Mesenchymal stem cell (in vitro differentiated cells and primary cell): Measurements from ENCODE around the gene SLC25A26.

ENCODE experiments used
- DNase-seq: peaks from one replicate; pipeline ENCODE4 v3.0.0-alpha.2; 2013
- H2AFZ ChIP-seq: one replicate; pipeline ENCODE4 v1.6.1; 2013; ENCODE audit warnings: low read depth, mild to moderate bottlenecking, control low read depth, inconsistent platforms, low read length, moderate library complexity
- H2AK5ac ChIP-seq: 2 replicates; pipeline ENCODE4 v1.6.1; 2013; ENCODE audit warnings: low read length, moderate library complexity, mild to moderate bottlenecking, inconsistent platforms; ENCODE audit not compliant: severe bottlenecking
- H2BK120ac ChIP-seq: one replicate; pipeline ENCODE4 v1.6.1; 2013; ENCODE audit warnings: low read depth, mild to moderate bottlenecking, inconsistent platforms, low read length, moderate library complexity
- H2BK12ac ChIP-seq, 2 experiments: one replicate each; pipeline ENCODE4 v1.6.1; 2013; ENCODE audit warnings: inconsistent platforms in 2 of 2, low read length in 2 of 2, mild to moderate bottlenecking in 2 of 2, moderate library complexity in 2 of 2, control low read depth in 1 of 2
- H2BK15ac ChIP-seq: one replicate; pipeline ENCODE4 v1.6.1; 2013; ENCODE audit warnings: mild to moderate bottlenecking, low read depth, inconsistent platforms; ENCODE audit not compliant: poor library complexity, severe bottlenecking
- H2BK5ac ChIP-seq: 2 replicates; pipeline ENCODE4 v1.6.1; 2013; ENCODE audit warnings: low read depth, mild to moderate bottlenecking, low read length, control low read depth, inconsistent platforms; ENCODE audit not compliant: poor library complexity, severe bottlenecking
- H3K14ac ChIP-seq, 2 experiments: one replicate each; pipeline ENCODE4 v1.6.1; 2013; ENCODE audit warnings: inconsistent platforms in 2 of 2, low read length in 2 of 2, control low read depth in 1 of 2, mild to moderate bottlenecking in 1 of 2, moderate library complexity in 1 of 2
- H3K18ac ChIP-seq, 2 experiments: one replicate each; pipeline ENCODE4 v1.6.1; 2013; ENCODE audit warnings: inconsistent platforms in 2 of 2, low read length in 2 of 2, control low read depth in 1 of 2, low read depth in 1 of 2, mild to moderate bottlenecking in 1 of 2
- H3K23ac ChIP-seq, 2 experiments: one replicate each; pipeline ENCODE4 v1.6.1; 2013; ENCODE audit warnings: inconsistent platforms in 2 of 2, low read length in 2 of 2, mild to moderate bottlenecking in 2 of 2, moderate library complexity in 2 of 2, control low read depth in 1 of 2
- H3K27ac ChIP-seq: 2 replicates; pipeline ENCODE4 v1.5.1; 2013; ENCODE audit warnings: mild to moderate bottlenecking, moderate library complexity, low read length, control low read depth, inconsistent platforms; ENCODE audit not compliant: poor library complexity, severe bottlenecking
- H3K27me3 ChIP-seq, 2 experiments: 2 replicates each; pipeline versions ENCODE4 v1.6.1 to v1.7.0; 2013; ENCODE audit warnings: low read length in 2 of 2, mild to moderate bottlenecking in 2 of 2, moderate library complexity in 2 of 2, control low read depth in 1 of 2, inconsistent platforms in 1 of 2; ENCODE audit not compliant: control insufficient read depth in 1 of 2, insufficient read depth in 1 of 2
- H3K36me3 ChIP-seq, 2 experiments: 2 replicates each; pipeline versions ENCODE4 v1.6.1 to v1.7.0; 2013; ENCODE audit warnings: low read length in 2 of 2, control low read depth in 1 of 2, inconsistent platforms in 1 of 2, low read depth in 1 of 2, mild to moderate bottlenecking in 1 of 2; ENCODE audit not compliant: insufficient read depth in 2 of 2, control insufficient read depth in 1 of 2
- H3K4ac ChIP-seq, 2 experiments: one replicate each; pipeline ENCODE4 v1.6.1; 2013; ENCODE audit warnings: inconsistent platforms in 2 of 2, low read length in 2 of 2, mild to moderate bottlenecking in 2 of 2, moderate library complexity in 2 of 2, control low read depth in 1 of 2, low read depth in 1 of 2
- H3K4me1 ChIP-seq: 2 replicates; pipeline ENCODE4 v1.6.1; 2013; ENCODE audit warnings: low read depth, low read length, control low read depth; ENCODE audit not compliant: control insufficient read depth, insufficient read depth
- H3K4me2 ChIP-seq: 2 replicates; pipeline ENCODE4 v1.6.1; 2013; ENCODE audit warnings: low read length, mild to moderate bottlenecking, inconsistent platforms; ENCODE audit not compliant: poor library complexity, severe bottlenecking
- H3K4me3 ChIP-seq, 2 experiments: 2 replicates each; pipeline versions ENCODE4 v1.5.1 to v1.7.0; 2013; ENCODE audit warnings: low read length in 2 of 2, mild to moderate bottlenecking in 2 of 2, control low read depth in 1 of 2, low read depth in 1 of 2; ENCODE audit not compliant: insufficient read depth in 1 of 2
- H3K79me1 ChIP-seq: replicated peaks from 2 replicates; pipeline ENCODE4 v1.6.1; 2013; ENCODE audit warnings: mild to moderate bottlenecking, control low read depth, low read length, inconsistent platforms; ENCODE audit not compliant: poor library complexity, severe bottlenecking
- H3K9ac ChIP-seq: 2 replicates; pipeline ENCODE4 v1.7.0; 2013; ENCODE audit warnings: mild to moderate bottlenecking, low read length, moderate library complexity
- H3K9me3 ChIP-seq: 2 replicates; pipeline ENCODE4 v1.7.0; 2013; ENCODE audit warnings: mild to moderate bottlenecking, low read length; ENCODE audit not compliant: control insufficient read depth
- H4K8ac ChIP-seq: one replicate; pipeline ENCODE4 v1.6.1; 2013; ENCODE audit warnings: inconsistent platforms, mild to moderate bottlenecking, low read length, moderate library complexity
- H4K91ac ChIP-seq: one replicate; pipeline ENCODE4 v1.6.1; 2013; ENCODE audit warnings: mild to moderate bottlenecking, low read length, inconsistent platforms
- WGBS: methylation state at CpG from one replicate; pipeline ENCODE4 v1.1.7; 2013; ENCODE audit warnings: mixed read lengths; 5-methylcytosine and 5-hydroxymethylcytosine counted together

Gene SLC25A26

DNA sequence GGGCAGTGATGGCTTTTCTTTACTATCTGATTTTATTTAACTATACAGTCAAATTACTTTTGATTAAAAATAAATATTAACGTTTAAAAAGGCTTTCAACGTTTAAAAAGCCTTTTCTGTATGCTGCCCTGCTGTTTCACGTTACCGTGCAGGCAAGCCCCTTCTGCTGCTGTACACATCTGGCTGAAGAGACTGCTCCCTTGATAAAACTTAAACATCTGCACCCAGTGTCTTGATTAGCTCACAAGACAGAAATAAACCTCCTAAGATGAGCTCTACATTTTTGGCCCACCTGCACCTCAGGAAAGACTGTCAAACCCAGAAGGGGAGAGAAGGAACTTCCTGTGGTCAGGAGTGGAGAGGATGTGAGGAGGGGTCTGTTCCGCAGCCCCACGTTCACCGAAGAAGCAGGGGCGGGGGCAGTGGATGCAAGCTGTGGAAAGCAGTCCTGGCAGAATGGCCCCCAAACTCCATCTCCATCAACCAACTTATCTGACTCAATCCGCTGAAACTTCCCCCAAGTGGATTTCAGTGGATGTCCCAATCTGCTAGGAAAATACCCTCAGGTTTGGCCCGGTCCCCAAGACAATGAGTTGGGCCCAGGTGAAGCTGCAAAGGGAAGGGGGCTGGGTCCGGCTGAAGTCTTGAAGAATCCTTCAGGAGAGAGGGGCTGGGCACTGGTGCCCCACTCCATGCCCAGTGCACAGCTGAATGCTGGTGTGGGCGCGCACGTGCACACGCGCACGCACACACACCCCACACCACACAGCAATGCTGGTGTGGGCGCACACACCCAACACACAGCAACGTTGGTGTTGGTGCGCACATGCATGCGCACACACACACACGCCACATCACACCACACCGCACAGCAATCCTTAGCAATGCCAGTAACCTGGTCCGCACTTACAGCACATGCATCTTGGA lies 191.4 kb downstream of the SLC25A26 start:
- Histone ChIP-seq H2BK120ac (no peak overlapping the region), H3K9ac (peak overlapping the region; percentile 27), H4K91ac (no peak overlapping the region), H4K8ac (no peak overlapping the region), H3K27me3 (no peaks in the 10 kb centered on the region), H2BK15ac (no peak overlapping the region), H3K4me2 (no peak overlapping the region), H3K4ac (no peak overlapping the region), H3K9me3 (no peaks in the 10 kb centered on the region), H3K36me3 (peaks cover 41 to 58% of the 10 kb centered on the region in 2 experiments), H2AFZ (no peak overlapping the region), H3K79me1 (peaks cover 56% of the 10 kb centered on the region), H3K18ac (no peak overlapping the region), H2BK12ac (no peak overlapping the region), H3K4me1 (peaks cover 37% of the 10 kb centered on the region), H2BK5ac (no peak overlapping the region), H3K23ac (no peak overlapping the region), H3K4me3 (no peak overlapping the region), H2AK5ac (no peak overlapping the region), H3K14ac (no peak overlapping the region), H3K27ac (no peak overlapping the region)
- 93% methylated on average over 21 of the region's 24 CpGs for WGBS
- no peak for DNase-seq

DNA sequence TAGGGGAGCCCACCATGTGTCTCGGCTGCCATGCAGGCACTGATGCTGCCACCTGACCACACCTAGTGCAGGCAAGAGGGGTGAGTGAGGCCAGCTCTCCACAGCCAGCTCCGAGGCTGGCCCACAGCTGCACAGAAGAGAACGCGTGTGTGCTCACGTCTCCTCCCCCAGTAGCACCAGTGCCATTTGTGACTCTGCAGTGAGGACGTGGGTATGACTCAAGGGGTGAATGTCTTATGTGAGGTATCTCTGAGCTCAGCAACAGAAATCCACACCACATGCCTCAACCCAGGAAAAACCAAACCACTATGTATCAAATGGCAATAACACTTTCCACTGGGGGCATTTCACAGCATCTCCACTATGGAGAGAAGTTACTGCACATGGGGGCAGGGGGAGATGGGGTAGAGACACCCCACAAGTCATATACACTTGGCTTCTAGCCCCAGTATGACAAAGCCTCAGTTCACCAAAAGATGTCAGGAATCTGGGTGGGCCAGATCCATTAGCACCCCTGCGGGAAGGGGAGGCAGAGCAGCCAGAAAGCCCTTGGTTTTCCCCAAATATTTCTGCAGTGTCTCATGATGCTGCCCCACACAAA lies 192.4 kb downstream of the SLC25A26 start:
- Histone ChIP-seq H3K14ac (peak overlapping the region in 1 of 2 experiments; percentile 42), H3K23ac (no peak overlapping the region), H3K27me3 (no peaks in the 10 kb centered on the region), H3K9me3 (no peaks in the 10 kb centered on the region), H3K18ac (peak overlapping the region in 1 of 2 experiments; percentile 29), H2BK15ac (no peak overlapping the region), H3K36me3 (peaks cover 40 to 50% of the 10 kb centered on the region in 2 experiments), H2AFZ (no peak overlapping the region), H3K79me1 (peaks cover 49% of the 10 kb centered on the region), H3K4ac (no peak overlapping the region), H4K91ac (peak overlapping the region; percentile 5), H4K8ac (no peak overlapping the region), H2AK5ac (peak overlapping the region; percentile 14), H3K4me1 (peaks cover 29% of the 10 kb centered on the region), H3K9ac (peak overlapping the region; percentile 74), H3K4me2 (no peak overlapping the region), H3K27ac (peak overlapping the region; percentile 33), H3K4me3 (no peak overlapping the region), H2BK120ac (no peak overlapping the region), H2BK5ac (no peak overlapping the region), H2BK12ac (no peak overlapping the region)
- peak; percentile 39 for DNase-seq
- WGBS = 74% methylated on average over 3 of the region's 7 CpGs

DNA sequence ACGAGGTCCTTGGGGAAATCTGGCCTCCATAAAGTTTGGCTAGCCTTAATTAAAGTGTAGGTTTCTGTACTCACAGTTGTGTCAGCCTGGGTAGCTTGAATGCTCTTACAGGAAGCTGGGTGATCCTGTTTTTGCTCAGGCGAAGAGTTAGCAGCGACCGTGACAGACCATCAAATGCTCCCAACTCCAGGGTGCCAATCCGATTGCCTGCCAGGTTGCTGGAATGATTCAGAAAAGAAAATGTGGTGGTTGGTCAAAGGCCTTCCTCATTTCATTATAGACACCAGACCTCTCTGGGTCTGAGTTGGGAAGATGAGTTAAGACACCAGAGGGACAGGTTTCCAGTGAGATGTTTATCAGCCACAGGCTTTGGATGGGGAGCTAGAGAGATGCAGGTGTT lies 194.0 kb downstream of the SLC25A26 start:
- Histone ChIP-seq H3K23ac (no peak overlapping the region), H4K8ac (no peak overlapping the region), H3K36me3 (peaks cover 28 to 49% of the 10 kb centered on the region in 2 experiments), H3K4me3 (no peak overlapping the region), H3K4ac (no peak overlapping the region), H2BK15ac (no peak overlapping the region), H3K18ac (no peak overlapping the region), H3K27me3 (no peaks in the 10 kb centered on the region), H3K79me1 (peaks cover 50% of the 10 kb centered on the region), H3K9me3 (no peaks in the 10 kb centered on the region), H2AK5ac (peak overlapping the region; percentile 15), H2BK12ac (no peak overlapping the region), H4K91ac (no peak overlapping the region), H3K27ac (no peak overlapping the region), H3K14ac (no peak overlapping the region), H3K9ac (no peak overlapping the region), H3K4me1 (peaks cover 24% of the 10 kb centered on the region), H2BK5ac (no peak overlapping the region), H2BK120ac (no peak overlapping the region), H3K4me2 (no peak overlapping the region), H2AFZ (no peak overlapping the region)
- no peak for DNase-seq
- WGBS = 81% methylated on average over 4 of the region's 5 CpGs

DNA sequence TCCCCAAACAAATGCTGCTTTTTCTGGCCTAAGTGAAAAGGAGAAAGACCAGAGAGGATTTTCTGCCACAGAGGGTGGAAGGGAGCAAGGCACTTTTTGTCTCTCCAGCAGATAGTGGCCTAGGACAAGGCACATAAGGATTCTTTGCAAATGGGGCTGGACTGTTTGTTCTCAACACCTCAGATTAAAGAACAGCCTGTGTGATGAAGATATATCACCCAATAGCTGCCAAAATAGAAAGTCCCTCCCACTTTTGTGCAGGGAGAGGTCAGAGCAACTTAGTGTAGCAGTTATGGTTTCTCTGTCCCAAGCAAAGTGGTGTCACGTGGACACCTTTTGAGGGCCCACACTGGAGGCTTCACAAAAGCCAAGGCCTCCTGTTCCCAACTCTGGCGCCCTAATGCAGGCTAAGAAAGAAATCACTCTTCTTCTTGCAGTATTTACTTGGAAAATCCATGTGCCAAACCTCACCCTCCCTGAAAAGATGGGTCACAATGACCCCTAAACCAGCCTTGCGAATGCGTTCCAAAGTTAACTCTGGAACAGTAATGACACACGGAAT lies 195.1 kb downstream of the SLC25A26 start:
- DNase-seq = no peak
- Histone ChIP-seq H4K91ac (no peak overlapping the region), H3K9me3 (no peaks in the 10 kb centered on the region), H3K18ac (peak overlapping the region in 1 of 2 experiments; percentile 5), H3K4me1 (peaks cover 24% of the 10 kb centered on the region), H2BK12ac (no peak overlapping the region), H3K4me2 (no peak overlapping the region), H2BK15ac (no peak overlapping the region), H3K4me3 (no peak overlapping the region), H3K27ac (no peak overlapping the region), H3K4ac (no peak overlapping the region), H4K8ac (no peak overlapping the region), H3K9ac (no peak overlapping the region), H3K23ac (no peak overlapping the region), H3K79me1 (peaks cover 45% of the 10 kb centered on the region), H3K36me3 (peaks cover 21 to 38% of the 10 kb centered on the region in 2 experiments), H3K14ac (no peak overlapping the region), H2AK5ac (no peak overlapping the region), H3K27me3 (no peaks in the 10 kb centered on the region), H2BK5ac (no peak overlapping the region), H2AFZ (no peak overlapping the region), H2BK120ac (no peak overlapping the region)
- WGBS = 92% methylated on average over 5 of the region's 5 CpGs
